ENCODE data around the gene ERBB2. TPM values are rescaled to one million over a fixed set of nuclear protein-coding genes. Genes with fewer than 3 reads are reported as not detected.

Gene ERBB2
- total and polyA plus RNA-seq, 2 of the 13 experiments (the other 11 are each of a cell fraction or from before 2014, with no cell fraction given), result 57.7 to 64.1 TPM

DNA sequence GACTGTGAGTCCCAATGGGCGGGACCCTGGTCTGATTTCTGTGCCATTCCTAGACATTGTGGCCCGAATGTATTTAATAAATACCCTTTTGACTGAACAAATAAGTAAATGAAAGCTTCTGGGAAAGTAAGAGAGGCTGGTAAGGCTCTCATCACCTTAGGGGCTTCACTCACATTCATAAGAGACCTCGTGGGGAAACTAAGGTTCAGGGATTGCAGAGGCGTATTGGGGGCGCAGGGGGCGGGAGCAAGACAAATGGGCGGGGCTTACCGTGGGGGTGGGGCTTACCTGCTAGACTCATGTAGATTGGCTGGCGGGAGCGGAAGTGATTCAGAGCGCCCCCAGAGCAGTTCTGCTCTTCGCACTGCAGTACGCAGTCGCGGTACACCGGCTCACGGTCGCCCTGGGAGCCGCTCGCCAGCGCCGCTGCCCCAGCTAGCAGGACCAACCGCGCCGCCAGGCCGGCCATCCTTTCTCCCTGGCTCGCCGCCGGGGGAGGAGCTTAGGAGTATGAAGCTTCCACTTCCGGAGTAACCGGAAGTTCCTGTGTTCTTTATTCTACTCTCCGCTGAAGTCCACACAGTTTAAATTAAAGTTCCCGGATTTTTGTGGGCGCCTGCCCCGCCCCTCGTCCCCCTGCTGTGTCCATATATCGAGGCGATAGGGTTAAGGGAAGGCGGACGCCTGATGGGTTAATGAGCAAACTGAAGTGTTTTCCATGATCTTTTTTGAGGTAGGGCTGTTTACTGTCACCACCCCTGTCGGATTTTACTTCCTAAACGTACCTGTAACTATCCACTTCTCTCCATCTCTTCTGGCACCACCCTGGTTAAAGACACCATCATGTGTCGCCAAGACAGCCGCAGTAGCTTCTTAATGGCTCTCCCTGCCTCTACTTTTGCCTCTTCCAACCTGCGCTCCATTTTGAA is 12.1 kb upstream of the ERBB2 start, which contains the start of gene PGAP3 (continued):
- TF ChIP-seq, protein P1, sequence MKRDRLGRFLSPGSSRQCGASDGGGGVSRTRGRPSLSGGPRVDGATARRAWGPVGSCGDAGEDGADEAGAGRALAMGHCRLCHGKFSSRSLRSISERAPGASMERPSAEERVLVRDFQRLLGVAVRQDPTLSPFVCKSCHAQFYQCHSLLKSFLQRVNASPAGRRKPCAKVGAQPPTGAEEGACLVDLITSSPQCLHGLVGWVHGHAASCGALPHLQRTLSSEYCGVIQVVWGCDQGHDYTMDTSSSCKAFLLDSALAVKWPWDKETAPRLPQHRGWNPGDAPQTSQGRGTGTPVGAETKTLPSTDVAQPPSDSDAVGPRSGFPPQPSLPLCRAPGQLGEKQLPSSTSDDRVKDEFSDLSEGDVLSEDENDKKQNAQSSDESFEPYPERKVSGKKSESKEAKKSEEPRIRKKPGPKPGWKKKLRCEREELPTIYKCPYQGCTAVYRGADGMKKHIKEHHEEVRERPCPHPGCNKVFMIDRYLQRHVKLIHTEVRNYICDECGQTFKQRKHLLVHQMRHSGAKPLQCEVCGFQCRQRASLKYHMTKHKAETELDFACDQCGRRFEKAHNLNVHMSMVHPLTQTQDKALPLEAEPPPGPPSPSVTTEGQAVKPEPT (CRISPR knock-in tag; IDR thresholded peaks at IDR 0.05; ENCODE audit: low read depth), result no peak
- TF ChIP-seq TBL1XR1 (IDR thresholded peaks at IDR 0.05; ENCODE audit: borderline replicate concordance, low read length, partially characterized antibody) (no peak), RARG (CRISPR knock-in tag; IDR thresholded peaks at IDR 0.05; ENCODE audit: low read depth) (no peak), DZIP1 (CRISPR knock-in tag; IDR thresholded peaks at IDR 0.05) (no peak), ZNF580 (CRISPR knock-in tag; IDR thresholded peaks at IDR 0.05; ENCODE audit: borderline replicate concordance, low read depth) (peak; percentile 82), ZNF253 (CRISPR knock-in tag; IDR thresholded peaks at IDR 0.05; ENCODE audit: borderline replicate concordance) (no peak), TAF1 (CRISPR knock-in tag; IDR thresholded peaks at IDR 0.05) (peak; percentile 90), ZEB1 (IDR thresholded peaks at IDR 0.05; ENCODE audit: insufficient replicate concordance, low read depth) (peak; percentile 84), DPF2 (CRISPR knock-in tag; IDR thresholded peaks at IDR 0.05; ENCODE audit: borderline replicate concordance, low read depth) (no peak), IRF1 (CRISPR knock-in tag; IDR thresholded peaks at IDR 0.05; ENCODE audit: low read depth) (peak; percentile 76; the same call in 1 of the 2 replicates), ZNF101 (CRISPR knock-in tag; IDR thresholded peaks at IDR 0.05; ENCODE audit: borderline replicate concordance, low read depth) (no peak), ZNF777 (CRISPR knock-in tag; IDR thresholded peaks at IDR 0.05) (no peak), TCF7L2 (IDR thresholded peaks at IDR 0.05; ENCODE audit: low read depth, low read length) (no peak), ZNF766 (CRISPR knock-in tag; IDR thresholded peaks at IDR 0.05; ENCODE audit: borderline replicate concordance) (peak; percentile 58; the same call in 1 of the 2 replicates), RNF2 (conservative IDR thresholded peaks at IDR 0.05; ENCODE audit: low read depth) (no peak), SP5 (CRISPR knock-in tag; IDR thresholded peaks at IDR 0.05; ENCODE audit: borderline replicate concordance, low read depth) (peak; percentile 74), FOXM1 (CRISPR knock-in tag; IDR thresholded peaks at IDR 0.05) (no peak)
- TF ChIP-seq, protein P2, sequence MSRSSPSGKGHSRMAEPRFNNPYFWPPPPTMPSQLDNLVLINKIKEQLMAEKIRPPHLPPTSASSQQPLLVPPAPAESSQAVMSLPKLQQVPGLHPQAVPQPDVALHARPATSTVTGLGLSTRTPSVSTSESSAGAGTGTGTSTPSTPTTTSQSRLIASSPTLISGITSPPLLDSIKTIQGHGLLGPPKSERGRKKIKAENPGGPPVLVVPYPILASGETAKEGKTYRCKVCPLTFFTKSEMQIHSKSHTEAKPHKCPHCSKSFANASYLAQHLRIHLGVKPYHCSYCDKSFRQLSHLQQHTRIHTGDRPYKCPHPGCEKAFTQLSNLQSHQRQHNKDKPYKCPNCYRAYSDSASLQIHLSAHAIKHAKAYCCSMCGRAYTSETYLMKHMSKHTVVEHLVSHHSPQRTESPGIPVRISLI (CRISPR knock-in tag; IDR thresholded peaks at IDR 0.05; ENCODE audit: borderline replicate concordance), result no peak
- TF ChIP-seq, protein P3, sequence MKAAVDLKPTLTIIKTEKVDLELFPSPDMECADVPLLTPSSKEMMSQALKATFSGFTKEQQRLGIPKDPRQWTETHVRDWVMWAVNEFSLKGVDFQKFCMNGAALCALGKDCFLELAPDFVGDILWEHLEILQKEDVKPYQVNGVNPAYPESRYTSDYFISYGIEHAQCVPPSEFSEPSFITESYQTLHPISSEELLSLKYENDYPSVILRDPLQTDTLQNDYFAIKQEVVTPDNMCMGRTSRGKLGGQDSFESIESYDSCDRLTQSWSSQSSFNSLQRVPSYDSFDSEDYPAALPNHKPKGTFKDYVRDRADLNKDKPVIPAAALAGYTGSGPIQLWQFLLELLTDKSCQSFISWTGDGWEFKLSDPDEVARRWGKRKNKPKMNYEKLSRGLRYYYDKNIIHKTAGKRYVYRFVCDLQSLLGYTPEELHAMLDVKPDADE (CRISPR knock-in tag; IDR thresholded peaks at IDR 0.05), result no peak
- TF ChIP-seq, protein P4, sequence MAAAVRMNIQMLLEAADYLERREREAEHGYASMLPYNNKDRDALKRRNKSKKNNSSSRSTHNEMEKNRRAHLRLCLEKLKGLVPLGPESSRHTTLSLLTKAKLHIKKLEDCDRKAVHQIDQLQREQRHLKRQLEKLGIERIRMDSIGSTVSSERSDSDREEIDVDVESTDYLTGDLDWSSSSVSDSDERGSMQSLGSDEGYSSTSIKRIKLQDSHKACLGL (CRISPR knock-in tag; IDR thresholded peaks at IDR 0.05), result peak; percentile 18; the same call in 1 of the 2 replicates
